T-helper 2 cell (primary cell): Measurements from ENCODE around the gene NEDD4L.
"Not testable (repeated sequence)": the region's sequence is repeated elsewhere in the genome, so short reads cannot be mapped to it uniquely, and the experiment has no call there.

Experiments
- DNase-seq, 5 experiments: peaks; one replicate each; pipeline versions ENCODE4 v3.0.0 to v3.0.0-alpha.2; 2012 to 2022

Gene NEDD4L

DNA sequence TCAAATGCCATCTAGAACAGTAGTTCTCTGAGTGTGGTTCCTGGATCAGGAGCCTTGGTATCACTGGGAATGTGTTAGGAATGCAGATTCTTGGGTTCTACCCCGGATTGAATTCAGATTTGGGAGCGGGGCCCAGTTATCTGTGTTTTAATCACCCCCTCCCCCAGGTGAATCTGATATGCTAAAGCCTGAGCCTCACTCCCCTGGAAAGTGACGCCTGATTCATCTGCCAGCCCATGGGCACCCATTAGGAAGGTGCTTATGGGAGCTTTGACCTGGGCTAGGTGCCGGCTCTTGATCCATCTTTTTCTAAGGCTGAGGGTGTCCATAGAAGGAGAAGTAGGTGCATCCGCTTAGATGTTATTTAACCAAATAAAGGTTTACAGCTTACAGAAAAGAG is 199.4 kb downstream of the NEDD4L start:
- no peak for DNase-seq

DNA sequence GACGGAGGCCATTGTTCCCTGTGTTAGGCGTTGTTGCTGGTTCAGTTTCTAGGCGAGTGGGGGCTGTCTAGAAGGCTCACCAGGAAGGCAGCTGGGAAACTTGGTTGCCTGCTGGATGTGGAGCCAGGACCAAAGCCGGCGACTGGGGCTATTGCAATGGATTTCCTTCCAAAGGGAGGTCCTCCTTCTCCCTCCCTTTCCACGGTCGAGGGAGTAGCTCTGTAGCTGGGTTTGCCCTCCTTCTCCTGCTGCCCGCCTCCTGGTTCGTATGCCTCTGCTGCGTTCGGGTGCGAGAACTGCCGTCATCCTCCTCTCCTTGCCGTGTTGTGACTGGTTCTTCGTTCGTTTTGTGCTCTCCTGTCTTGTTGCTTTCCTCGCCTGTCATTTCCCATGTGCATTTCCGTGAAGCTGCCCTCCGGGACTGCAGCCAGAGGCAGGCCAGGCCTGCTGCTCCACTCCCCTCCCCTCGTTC is 203.4 kb downstream of the NEDD4L start:
- DNase-seq: no peak

- no peak for DNase-seq
Measured at GRCh38 chr18:58249712-58250111, 205.7 kb downstream of the NEDD4L start.

GRCh38 chr18:58251416-58251815 is 207.4 kb downstream of the NEDD4L start:
- no peak for DNase-seq

- DNase-seq: no peak
Measured at GRCh38 chr18:58252166-58252565, 208.1 kb downstream of the NEDD4L start.

GRCh38 chr18:58253318-58253717 is 209.3 kb downstream of the NEDD4L start:
- DNase-seq: no peak

- no peak for DNase-seq
Measured at GRCh38 chr18:58253871-58254270, 209.8 kb downstream of the NEDD4L start.

DNA sequence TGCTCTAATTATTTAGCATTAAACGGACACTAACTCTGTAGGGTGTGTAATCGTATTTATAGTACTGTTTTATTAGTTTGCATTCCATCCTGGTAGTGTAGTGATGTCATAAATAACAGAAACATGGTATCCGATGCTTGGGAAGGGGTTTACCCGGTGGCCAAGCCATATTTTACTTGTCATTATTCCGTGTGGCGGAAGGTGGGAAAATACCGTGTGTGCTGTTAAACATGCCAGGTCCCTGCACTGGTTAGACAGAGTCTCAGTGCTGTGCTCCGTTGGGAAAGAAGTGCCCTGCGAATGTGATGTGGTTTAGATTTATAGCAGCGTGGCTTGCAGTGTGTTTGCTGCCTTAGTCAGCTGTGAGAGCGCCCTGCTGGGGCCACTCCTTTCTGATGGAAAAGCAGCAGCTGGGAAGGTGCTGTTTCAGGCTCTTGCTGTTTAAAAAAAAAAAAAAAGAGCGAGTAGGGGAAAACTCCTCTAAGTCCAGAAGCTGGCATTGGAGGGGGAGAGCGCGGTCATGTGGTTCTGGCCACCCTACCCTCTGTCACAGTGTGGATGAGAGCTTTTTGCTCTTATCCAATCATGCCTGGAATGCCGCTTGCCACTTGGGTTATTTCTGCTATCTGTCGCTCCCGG is 211.0 kb downstream of the NEDD4L start:
- DNase-seq: no peak

DNA sequence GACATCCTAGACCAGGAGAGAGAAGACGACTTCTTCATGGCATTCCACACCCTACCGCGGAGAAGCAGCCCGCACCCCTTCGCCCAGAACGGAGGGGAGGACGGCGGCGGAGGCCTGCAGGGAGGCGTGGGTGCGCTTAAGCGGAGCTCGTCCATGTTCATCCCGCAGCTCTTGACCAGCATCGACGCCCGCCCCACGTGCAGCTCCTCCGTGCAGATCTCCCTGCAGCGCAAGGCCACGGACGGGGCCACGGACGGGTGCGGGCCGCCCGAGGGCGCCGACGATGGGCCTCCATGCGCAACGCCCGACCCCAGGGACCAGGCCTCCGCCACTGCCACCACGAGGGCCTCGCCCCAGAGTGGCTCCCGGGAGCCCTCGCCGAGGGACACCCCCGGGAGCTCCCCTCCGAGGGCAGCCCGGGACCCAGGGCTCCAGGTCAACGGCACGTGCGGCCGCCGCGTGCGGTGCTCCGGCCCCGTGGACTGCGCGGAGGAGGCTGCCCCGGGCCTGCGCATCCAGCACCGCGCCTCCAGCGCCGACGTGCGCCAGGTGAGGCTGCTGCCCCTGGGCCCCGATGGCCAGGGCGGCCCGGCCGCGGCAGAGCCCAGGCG is 211.8 kb downstream of the NEDD4L start:
- DNase-seq: no peak

- DNase-seq: no peak
Measured at GRCh38 chr18:58256316-58257080, 212.5 kb downstream of the NEDD4L start.

GRCh38 chr18:58257461-58257860 is 213.4 kb downstream of the NEDD4L start:
- DNase-seq: no peak

- peak in 1 of 5 experiments; percentile 5 for DNase-seq
Measured at GRCh38 chr18:58258692-58259342, 214.8 kb downstream of the NEDD4L start.

DNA sequence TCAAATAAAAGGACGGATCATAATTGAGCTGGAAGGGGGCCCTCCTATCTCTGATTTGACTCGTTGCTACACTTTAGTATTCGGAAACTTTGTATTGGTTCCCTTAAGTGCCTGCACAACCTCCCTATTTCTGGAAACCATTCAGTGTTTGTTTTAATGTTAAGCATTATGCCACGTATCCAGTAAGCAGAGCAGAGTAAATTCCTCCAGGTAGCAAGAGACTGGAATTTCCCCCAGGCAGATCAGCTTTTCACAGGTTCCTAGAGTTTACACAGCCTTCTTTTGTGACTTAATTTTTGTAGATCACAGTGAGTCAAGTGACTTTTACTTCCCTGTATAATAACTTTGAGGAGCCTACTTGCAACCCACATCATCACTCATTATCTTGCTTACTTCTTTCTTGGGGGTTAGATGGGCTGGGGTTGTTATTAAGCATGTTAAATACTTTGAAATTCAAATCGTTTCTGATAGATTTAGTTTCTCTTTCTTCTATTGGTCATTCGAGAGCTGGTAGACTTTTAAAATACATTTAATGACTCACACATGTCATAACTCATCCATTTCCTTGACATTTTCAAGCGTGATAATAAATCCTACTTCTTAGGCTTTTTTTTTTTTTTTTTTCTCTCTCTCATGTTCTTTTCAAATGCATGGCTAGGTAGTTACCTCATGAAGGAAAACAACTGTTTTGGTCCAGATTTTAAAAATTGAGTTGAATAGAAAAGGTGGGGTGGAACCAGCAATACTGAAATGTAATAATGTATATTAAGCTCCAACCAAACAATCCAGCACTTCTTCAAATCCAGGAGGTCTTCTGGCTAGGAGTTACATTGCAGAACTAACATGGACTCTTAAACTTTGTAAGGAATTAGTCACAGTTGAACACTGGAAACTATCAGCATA is 219.3 kb downstream of the NEDD4L start:
- DNase-seq: no peak

DNA sequence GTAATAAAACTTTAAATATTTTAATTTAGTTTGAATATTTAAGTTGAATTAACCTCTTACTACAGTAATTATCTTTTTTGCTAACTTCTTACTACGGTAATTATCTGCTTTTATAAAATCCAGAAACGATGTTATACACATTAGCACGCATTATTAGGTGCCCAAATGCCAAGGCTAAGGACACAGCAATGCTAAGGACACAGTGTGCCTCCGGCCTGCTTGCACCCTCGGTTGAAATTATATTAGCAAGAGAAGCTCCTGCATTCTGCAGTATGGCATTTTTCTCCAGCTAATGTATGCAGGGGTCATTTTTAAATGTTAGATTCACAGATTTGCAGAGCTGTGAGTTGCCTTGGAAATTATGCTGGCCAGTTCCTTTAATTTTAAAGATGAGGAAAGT is 220.0 kb downstream of the NEDD4L start:
- DNase-seq: no peak

- no peak for DNase-seq
Measured at GRCh38 chr18:58264840-58265239, 220.8 kb downstream of the NEDD4L start.

- DNase-seq: not testable (repeated sequence)
Measured at GRCh38 chr18:58265489-58265888, 221.5 kb downstream of the NEDD4L start.

- DNase-seq: no peak
Measured at GRCh38 chr18:58266291-58266690, 222.3 kb downstream of the NEDD4L start.

DNA sequence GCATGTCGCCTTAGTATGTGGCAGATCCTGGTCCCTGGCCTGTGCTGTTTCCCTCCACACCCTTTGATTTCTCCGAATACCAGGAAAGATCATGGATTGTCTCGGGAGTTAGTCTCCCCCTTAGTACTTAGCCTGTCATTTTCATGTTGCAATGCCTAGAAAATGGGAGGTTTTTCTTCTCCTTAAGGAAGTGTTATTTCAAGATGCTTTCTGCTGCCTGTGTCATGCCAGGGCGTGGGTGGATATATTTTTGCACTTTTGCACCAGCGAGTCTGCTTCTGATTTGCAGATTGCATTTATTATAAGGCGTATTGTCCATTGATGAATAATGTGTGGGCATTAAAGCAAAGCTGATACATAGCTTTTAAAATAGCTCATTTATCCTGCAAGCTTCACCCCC is 223.5 kb downstream of the NEDD4L start:
- DNase-seq: no peak

DNA sequence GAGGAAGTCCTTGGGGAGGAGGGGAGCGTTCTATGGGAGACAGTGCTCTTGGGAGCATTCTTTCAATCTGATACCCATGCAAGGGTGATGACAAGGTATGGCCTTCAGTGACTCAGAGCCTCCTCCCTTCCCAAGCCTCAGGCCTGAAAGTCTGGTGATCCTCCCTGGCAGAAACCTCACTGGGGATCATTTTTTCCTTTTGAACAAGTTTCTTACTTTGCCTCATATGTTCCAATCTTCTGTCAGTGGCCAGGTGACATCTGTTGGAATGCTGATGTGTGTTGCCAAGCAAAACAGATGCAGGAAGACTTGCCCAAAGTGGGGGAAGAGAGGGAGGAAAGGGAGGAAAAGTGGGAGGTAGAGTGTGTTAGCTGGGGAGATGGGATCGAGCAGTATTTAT is 224.8 kb downstream of the NEDD4L start:
- no peak for DNase-seq

- no peak for DNase-seq
Measured at GRCh38 chr18:58269931-58270330, 225.9 kb downstream of the NEDD4L start.

DNA sequence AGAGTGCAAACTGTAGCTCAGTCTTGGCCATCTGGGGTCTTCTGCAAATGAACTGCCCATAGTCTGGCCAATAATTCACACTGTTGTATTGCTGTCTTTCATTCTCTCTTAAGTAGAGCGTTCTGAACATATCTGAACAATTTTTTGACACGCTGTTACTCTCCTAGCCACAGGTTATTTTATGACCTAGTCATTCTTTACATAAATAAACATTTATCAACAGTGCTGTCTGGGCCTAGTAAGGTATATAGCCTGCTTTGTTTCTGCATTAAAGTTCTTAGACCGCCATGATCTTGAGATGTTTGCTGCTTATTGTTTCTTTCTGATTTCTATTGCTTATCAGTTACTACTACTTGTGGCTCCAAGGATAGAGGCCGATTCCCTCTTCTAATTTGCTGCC is 226.4 kb downstream of the NEDD4L start:
- no peak for DNase-seq

- DNase-seq: no peak
Measured at GRCh38 chr18:58271770-58272169, 227.7 kb downstream of the NEDD4L start.
